NCI-H345 treated with DMSO at 0.1 percent for 48 hours (cell line): ENCODE results near the gene TMEM170B.

Experiments used
- DNase-seq: peaks from one replicate; lab custom pipeline; 2025; ENCODE audit not compliant: unreplicated experiment; lab: John Stamatoyannopoulos, UW

Gene TMEM170B, protein sequence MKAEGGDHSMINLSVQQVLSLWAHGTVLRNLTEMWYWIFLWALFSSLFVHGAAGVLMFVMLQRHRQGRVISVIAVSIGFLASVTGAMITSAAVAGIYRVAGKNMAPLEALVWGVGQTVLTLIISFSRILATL

DNA sequence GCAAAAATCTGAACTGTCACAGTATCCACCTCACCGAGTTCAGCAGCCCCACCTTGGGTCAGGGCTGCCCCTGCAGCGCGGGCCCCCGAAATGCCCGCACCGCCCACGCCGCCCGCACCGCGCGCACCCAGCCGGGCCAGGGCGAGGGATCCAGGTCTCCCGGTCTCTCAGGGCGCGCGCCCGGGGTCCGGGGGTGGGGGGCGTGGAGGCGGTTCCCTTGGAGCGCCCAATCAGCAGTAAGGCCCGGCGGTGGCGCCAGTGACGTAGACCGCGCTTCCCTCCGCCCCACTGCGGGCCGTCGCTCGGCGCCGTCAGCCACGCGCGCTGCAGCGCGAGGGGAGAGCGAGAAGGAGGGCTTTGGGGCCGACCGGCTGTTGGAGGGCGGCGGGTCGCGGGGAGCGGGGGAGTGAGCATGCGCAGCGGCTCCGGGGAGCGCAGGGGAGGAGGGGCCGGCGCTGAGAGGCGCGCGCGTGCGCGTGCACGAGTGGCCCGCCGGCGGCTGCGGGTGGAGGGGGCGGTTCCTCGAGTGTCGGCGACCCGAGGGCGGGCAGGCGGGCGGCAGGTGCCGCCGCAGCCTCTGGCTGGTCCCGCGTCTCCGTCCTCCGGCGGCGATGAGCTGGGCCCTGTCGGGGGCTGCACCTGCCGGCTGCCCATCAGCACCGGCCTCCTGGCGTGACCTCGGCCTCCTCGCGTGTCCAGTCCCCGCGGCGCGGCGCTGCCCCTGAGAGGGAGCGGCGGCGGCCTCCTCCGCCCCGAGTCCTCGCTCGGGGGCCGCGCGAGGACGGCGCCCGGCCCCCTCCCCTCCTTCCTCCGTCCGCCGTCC is at the start of gene TMEM170B:
Gene TMEM170B (plus strand): TSS at position 521 of the 823 bp plus-strand sequence. CDS start 529 bp downstream, outside the sequence.
- peak; percentile 47 for DNase-seq

DNA sequence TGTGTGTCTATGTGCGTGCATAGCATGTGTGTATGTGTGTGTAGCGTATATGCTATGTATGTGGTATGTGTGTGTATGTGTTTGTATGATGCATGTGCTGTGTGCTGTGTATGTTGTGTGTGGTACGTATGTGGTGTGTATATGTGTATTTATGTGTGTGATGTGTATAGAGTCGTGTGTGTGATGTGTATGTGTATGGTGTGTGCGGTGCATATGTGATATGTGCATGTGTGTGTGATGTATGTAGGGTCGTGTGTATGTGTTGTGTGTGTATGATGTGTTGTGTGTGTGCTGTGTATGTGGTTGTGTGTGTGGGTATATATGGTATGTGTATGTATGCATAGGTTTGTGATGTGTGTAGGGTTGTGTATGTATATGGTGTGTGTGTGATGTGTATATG is 46.6 kb upstream of the TMEM170B start:
- DNase-seq, result no peak

DNA sequence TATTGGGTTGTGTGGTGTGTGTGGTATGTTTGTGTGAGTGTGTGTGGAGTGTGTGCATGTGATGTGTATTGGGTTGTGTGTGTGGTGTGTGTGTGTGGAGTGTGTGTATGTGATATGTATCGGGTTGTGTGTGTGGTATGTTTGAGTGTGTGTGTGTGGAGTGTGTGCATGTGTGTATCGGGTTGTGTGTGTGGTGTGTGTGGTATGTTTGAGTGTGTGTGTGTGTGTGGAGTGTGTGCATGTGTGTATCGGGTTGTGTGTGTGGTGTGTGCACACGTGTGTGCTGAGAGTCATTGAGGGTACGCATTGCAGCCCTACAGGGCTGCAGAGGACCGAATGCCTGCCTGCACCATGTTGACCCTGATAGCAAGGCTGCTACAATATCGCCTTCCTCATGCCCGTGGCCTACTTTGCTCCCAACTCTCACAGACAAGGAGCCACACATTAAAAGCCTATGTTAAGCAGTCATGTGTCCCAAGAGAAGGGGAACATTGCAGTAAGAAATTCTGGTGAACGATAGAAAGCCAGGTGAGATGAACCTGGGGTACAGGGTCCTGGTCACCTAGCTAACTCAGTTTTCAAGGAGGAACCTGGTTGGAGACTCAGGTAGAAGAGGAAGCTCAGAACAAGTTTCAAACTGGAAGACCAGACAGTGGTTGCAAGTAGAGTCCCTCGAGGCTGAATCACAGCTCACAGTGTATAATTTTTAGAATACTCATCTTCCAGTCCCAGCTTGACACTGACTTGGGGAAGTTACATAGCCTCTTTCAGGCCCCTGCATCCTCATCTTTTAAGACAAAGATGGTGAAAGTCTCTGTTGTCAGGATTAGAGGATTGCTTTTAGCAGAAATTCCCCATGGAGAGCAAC is 45.7 kb upstream of the TMEM170B start:
- no peak for DNase-seq

DNA sequence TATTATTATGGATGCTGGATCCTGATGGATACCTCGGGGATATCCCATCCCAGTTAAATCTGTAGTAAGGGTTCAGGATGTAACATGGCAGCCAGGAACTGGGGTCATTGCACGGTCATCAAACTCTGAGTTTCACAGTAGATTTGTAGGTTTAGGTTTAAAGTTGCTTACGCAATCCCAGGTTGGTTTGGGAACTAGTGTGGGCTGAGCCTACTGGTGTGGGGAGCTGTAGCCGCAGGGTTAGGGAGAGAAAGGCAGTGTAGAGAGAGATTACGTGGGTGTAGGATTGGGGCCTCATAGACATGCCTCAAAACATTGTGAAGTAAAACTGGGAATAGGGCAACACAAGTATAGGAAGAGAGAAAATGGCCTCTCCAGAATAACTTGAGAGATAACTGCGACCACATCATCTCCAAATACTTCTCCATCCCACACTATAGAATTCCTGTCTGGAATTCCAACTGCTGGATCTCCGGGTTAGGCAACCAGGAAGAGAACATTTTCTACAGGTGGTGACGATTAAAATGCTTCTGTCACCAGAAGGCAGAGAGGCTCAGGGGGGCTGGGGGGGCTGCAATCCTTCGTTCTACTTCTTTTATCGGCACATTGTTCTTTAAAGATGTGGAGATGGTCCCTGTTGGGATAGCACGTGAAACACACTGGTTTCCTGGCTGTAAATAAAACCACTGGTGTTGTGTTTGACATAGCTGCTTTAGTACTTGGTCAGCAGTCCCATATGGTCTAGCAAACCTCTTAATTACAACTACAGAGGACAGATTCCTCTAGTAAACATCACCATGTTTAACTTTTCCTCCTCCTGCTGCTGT is 44.9 kb upstream of the TMEM170B start:
- DNase-seq, result no peak

- no peak for DNase-seq
These were observed 43.6 kb upstream of the TMEM170B start for GRCh38 chr6:11493974-11494373.

DNA sequence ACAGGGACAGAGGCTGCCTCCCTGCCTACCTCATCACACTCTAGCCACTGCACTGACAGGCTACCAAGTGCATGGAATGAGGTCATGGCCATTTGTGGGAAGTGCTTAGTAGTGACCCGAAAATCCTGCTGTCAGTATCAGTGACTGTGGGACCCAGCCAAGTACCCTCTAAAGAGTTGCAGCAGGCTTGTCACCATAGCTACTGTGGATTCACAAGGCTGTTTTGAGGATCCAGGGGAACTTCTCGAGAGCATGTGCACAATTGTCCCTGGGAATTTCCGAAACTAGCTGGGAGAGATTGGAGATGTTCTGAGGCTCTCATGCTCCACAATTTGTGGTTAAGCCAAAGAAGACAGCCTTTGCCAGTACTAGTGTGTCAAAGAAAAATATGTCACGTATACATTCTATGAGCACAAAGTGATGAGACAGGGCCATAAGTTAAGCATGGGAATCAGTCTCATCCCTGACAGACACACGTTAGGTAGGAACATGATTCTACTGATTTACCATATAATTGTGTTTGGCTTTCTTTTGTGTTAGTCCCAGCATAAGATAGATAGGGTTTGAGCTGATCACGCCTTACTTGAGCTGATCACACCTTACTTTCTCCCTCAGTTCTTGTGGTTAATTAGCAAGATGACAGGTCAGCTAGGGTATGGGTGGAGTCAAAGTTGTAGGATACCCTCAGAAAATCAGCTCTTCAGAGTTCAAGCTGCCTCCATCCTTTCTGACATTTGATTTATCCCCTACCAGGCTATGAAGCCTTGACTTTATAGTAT is 42.6 kb upstream of the TMEM170B start:
- DNase-seq, result no peak

DNA sequence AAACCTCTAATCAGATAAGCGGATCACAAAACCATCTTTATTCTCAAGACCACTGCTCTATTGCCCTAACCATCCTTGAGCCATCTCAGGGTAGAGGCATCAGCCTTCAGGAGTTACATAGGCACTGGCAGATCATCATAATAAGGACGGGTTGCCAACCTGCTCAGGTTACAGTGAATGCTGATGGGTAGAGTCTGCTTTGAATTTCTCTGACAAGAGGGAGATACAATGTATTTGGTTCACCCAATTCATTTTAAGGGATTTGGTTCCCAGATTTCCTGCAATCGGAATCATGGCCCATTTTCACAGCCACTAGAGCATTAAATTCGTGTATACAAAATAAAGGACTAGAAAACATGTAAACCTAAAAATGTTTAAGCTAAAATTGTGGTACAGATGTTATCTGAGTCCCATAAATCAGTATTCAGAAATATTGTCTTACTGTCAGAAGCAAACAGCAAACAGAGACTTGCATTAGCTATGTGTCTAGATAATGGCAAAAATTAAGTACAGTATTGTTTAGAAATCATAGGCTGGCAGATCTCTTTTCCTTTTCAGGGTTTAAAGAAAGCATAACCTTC is 41.9 kb upstream of the TMEM170B start:
- DNase-seq, result no peak

DNA sequence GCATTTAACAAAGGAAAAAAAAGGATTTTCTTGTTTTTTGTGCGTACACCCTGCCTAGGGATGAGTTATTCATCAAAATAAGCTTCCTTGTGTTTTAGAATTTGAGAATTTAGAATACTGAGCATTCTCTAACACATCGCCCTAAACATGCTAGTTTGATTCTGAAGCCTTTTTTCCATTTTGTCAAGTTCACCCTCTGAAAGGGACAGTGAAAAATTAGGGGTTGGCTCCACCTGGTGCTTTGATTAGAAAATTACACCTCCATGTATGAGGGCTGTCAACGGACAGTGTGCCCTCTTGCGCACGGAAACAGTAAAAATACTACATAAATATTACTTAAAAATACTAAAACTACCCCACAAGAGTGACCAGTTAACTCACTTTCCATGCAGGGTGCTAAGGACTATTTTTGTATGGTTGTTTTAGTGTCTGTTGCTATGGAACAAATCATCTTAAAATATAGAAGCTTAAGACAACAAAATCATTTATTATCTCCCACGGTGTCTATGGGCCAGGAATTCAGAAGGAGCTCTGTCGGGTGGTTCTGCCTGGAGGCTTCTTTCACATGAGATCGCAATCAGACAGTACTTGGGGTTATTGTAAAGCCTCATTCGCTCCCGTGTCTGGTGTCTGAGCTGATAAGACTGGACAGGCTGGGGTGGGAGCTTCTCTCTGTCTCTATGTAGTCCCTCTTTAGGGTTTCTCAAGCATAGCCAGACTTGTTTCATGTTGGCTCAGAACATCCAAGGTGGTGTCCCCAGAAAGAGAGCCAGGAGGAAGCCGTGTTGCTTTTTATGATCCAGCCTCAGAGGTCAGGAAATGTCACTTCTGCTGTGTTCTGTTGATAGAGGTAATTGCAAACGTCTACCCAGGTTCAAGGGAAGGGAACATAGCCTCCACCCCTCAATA is 41.1 kb upstream of the TMEM170B start:
- no peak for DNase-seq

DNA sequence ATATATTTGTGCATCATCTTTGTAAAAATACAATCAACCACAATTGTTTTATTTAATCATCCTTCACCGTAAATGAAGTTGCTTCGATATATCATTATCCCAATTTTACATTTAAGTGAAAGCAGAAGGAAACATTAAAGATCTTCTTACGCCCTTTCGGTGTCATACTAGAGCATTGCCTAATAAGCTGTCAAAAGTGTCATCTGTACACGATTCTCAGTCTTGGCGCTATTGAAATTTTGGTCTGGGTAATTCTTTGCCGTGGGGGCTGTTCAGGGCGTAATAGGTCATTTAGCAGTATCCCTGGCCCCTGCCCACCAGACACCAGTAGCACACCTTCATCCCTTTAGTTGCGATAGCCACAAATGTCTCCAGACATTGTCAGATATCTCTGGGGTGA is 40.4 kb upstream of the TMEM170B start:
- DNase-seq, result no peak

- no peak for DNase-seq
These were observed 39.7 kb upstream of the TMEM170B start for GRCh38 chr6:11497881-11498280.

GRCh38 chr6:11500008-11500407 is 37.5 kb upstream of the TMEM170B start:
- DNase-seq, result no peak

- DNase-seq, result no peak
These were observed 28.1 kb upstream of the TMEM170B start for GRCh38 chr6:11509471-11509870.

- DNase-seq, result no peak
These were observed 22.9 kb upstream of the TMEM170B start for GRCh38 chr6:11514672-11515071.

- DNase-seq, result no peak
These were observed 21.8 kb upstream of the TMEM170B start for GRCh38 chr6:11515763-11516162.

DNA sequence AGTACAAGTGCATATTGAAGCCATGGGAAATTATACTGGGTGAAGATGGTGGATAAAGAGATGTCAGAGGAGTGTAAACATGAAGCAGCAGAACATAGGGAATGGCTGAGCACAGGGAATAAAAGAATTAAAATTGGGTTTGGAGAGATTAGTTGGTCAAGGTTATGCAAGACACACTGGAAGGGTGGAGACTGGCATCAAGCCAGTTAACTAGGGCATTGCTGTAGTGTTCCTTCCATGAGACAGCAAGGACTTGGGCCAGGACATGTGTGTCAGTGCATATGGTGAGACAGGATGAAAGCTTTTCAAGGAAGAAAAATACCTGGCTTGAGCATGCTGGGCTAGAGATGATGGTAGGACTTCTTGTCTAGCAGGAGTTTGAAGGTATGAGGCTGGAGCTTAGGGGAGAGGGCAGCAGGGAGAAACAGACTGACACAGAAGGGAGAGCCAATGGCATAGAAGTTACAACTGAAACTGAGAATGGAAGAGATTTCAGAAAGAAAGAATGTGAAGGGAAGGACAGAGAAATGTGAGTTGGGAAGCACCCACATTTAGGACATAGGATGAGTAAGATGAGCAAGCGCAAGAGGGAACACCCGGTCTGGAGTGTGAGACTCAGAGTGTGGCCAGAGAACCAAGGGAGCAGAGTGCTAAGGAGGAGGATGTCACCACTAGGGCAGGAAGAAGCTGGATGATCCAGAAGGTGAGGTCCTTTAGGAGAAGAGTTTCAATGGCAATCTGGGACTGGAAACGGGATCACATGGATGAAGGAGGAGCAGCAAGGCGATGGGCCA is 14.5 kb upstream of the TMEM170B start:
- no peak for DNase-seq

DNA sequence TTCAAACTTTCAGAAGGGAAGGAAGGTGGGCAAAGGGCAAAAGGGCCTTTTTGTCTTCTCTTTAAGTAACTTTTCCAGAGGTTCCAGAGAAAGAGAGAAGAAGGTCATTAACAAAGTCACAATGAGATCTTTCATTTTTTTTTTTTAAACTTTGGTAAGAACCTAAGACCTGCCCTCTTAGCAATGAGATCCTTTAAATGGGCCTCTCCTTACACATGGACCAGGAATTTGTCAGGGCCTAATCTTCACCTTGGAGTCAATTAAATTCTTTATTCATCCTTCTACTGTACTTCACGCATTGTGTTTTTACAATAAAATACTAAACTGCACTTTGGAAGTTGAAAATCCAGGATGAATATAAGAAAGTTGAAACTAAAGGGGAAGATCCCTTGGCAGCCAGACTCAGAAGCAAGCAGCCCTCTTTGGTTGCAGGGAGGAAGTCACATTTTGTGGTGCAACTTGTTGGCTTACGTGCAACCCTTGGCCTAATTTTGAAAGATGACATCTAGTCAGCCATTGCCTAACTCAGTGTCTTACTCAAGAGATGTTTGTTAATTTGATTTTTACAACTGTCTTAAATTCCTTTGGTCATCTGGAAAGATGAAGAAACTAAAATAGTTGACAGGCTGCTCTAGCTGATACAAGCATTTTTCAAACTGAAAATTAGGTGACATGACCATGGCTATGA is 11.9 kb upstream of the TMEM170B start:
- no peak for DNase-seq

GRCh38 chr6:11526156-11526505 is 11.4 kb upstream of the TMEM170B start:
- no peak for DNase-seq
